Stimulated activated CD4-positive, alpha-beta T cell treated with anti-CD3 and anti-CD28 coated beads, TNF-alpha, amount 100 ng/mL, for 1 hour (primary cell): ENCODE results near the gene XIRP1.
A peak's percentile ranks its signal among the peaks of the same experiment; 100 is the strongest.

Experiments
- DNase-seq, 3 donors: peaks; one replicate each; pipeline ENCODE4 v3.0.0-alpha.2; 2020; ENCODE audit warnings: low read depth in 3 of 3, low spot score in 1 of 3

Gene XIRP1

DNA sequence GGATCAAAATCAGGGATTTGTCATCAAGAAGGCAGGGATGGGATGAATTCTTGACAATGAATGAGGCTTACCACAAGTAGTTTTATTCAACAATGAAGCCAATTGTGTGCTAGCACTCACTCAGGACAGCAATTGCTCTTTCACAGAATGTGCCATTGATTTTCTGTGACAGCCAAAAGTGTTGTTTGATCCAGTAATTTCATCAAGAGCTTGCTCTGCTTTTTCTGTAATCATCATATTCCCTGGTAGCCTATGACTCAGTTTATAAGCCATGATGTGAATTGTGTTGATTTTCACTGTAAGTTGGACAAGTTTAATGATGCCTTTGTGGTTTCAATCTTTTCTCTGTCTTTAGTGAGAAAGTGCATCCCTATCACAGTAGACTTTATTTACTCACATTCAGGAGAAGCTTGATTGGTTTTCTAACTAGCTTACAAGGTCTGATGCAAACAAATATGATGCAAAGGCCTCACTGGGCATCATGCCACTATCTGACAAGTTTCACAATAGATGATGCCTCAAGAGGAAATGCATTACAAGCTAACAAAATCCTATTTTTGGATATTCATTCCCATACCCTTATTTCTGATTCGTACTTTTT, 25.4 kb downstream of the XIRP1 start:
- no peak for DNase-seq

DNA sequence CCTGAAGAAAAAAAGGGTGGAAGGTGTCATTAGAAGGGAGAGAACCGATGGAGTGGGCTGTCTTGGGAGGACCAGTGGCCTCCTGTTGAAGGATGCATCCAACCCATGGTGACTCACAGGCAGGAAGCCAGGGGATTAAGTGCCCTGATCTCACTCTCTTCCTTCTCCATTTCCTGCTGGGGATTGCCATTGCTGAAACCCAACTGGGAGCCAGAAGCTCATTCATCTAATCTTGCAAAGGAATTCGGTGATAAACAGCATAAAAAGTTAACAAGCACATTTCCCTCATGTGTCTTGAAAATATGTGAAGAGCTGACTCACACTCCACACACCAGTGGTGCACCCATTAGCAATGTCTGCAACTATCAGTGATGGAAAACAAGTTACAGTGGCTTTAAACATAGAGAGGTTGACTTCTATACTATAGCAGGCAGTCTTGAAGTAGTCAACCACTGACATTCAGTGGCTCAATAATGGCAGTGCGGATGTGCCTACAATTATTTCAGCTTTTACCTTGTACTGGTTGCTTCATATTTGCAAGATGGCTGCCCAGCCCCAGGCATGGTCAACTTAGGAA, 26.2 kb downstream of the XIRP1 start:
- DNase-seq: no peak

DNA sequence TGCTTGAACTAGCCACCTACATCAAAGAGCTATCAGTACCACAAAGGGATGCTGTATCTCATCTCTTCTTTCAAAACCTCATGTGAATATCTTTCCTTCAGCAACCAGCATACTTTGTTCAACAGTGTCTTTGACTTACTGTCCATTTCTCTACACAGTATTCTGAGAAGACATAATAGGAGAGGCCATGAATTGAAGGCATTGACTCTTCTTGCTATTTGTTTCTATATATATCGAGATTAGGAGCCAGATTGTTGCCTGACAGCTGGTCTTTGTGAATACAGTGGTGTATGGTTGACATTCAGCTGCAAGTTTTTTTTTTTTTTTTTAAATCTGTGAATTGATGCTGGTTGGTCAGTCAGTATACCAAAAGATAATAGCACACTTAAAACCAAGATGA, 26.9 kb downstream of the XIRP1 start:
- DNase-seq: no peak

DNA sequence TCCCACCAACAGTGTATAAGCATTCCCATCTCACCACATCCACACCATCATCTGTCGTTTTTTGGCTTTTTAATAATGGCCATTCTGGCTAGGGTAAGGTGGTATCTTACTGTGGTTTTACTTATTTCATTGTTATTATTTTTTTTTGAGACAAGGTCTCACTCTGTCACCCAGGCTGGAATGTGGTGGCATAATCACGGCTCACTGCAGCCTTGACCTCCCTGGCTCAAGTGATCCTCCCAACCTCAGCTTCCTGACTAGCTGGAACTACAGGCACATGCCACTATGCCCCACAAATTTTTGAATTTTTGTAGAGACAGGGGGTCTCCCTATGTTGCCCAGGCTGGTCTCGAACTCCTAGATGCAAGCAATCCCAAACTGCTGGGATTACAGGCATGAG, 28.0 kb downstream of the XIRP1 start:
- DNase-seq: no peak

DNA sequence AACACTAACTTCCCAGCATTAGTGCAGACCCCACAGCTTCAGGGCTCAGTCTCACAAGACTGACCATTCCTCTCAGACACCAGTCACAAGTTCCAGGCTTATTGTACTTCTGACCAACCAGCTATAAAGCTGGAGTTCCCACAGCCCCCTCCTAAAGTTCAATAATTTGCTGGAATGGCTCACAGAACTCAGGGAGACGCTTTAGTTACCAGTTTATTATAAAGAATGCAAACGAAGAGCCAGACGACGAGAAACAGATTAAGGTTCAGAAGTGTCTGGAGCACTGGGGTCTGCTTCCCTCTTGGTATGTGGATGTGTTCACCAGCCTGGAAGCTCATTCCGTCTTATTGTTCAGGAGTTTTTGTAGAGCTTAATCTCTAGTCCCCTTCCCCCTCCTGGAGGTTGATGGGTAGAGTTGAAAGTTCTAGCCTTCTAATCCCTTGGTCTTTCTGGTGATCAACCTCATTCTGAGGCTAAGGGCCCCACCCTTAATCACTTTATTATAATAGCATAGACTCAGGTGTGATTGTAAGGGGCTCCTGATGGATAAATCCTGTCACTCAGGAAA, 34.2 kb downstream of the XIRP1 start:
- DNase-seq: no peak

DNA sequence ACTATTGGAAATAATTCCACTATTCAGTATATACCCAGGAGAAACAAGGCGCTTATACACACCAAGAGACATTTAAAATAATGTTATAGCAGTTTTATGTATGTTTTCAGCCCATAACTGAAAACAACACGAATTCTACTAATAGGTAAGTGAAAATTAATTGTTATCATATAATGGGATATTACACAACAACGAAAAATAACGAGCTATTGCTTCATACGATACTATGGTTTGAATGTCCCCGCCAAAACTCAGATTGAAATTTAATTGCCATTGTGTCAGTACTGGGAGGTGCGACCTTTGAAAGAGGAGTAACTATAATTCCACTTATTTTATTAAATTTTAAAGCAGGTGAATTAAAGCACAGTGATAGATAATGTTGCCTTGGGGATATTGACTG, 35.0 kb downstream of the XIRP1 start:
- no peak for DNase-seq

DNA sequence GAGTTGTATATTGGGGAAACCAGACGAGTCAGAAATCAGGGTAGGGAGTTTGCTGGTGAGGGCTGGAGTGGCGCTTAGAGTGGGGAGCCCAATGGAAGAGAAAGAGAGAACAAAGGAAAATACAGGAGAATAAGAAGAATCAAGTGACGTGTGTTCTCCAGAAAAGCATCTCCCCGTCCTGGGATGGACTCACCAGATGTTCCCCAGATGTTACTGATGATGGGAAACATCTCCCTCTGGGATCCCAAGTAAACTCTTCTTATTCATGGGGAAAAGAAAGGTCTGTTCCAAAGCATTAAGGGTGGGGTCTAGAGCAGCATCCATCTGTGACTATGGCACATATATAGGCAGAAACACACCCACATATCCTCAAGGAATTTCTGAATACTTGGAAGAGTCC, 36.0 kb downstream of the XIRP1 start:
- DNase-seq: no peak

DNA sequence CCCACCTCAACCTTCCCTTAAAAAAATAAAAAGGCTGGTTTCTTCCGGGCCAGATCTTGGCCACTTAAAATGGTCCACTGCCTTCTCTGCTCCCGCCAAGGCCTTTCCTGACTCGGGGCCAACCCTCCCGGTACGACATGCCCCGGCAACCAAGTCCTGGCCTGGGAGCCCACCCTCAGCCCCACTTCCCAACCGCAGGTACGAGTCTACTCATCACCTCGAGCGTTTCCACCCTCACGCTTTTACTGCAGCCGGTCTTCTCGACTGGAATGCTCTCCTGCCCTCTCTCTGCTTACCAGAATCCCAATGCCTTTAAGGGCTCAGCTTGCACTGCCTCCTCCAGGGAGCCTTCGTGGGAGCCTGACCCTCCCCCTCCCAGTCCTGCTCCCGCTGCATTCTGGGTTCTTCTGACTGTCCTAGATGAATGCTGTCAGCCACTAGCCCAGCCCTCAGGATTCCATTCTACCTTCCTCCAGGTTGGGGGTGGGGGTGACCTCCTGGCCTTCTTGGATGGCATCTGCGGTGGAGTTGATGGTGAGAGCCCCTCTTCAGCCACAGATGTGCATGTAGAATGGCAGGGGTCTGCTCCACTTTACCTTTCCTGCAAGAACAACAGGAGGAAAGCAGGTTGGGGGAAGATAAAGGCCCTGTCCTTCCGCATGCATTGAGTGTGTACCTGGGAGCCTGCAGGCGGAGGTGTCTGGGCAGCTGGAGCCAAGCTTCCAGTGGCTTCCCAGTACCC, 37.9 kb downstream of the XIRP1 start:
- no peak for DNase-seq

DNA sequence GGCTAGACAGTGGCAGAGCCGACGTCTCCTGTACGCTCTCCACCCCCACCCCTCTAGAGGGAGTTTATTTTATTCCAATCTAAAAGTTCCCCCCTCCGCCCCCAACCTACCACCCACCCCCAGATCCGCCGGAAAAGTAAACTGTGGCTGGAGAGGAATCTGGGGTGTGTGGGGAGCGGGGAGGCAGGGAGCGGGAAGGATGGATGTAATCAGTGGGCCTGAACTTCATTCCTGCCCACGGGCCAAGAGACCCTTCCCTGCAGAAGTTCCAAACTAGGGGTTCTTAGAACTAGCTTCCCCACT, 38.5 kb downstream of the XIRP1 start:
- no peak for DNase-seq

DNA sequence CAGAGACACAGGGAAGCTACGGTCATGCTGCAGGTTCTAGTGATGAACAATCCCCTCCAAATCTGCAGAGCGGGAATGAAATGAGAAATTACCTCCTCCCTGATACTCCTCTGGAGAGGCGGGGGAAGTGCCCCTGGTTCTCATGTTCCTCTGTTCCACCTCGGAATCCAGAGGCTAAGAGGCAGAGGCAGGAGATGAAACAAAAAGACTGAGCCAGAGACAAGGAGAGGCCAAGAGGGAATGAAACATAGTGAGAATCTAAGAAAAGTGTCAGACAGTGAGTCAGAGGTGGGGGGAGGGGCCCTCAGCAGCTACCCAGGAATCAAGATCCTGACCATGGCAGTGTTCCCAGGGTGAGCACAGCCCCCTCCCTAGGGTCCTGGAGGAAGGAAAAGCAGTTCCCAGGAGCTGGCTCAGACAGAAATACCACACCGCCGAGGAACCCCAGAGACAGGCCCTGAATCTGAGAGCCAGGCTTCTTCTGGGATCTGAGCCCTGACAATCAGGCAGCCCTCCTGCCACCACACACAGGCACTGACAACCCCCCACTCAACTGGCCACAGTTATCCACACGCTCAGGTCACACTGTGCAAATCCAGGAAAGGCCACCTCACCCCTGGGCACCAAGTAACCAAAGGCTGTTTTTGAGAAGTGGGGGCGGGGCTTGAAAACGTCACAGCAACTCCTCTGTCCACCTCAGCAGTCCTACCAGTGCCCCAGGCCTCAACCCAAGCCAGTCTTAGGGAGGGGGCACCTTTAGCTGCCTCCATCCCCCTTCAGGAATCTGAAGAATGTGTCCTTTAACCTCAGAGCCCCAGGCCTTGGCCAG, 41.4 kb downstream of the XIRP1 start:
- peak in 1 of 3 donors; percentile 63 for DNase-seq

DNA sequence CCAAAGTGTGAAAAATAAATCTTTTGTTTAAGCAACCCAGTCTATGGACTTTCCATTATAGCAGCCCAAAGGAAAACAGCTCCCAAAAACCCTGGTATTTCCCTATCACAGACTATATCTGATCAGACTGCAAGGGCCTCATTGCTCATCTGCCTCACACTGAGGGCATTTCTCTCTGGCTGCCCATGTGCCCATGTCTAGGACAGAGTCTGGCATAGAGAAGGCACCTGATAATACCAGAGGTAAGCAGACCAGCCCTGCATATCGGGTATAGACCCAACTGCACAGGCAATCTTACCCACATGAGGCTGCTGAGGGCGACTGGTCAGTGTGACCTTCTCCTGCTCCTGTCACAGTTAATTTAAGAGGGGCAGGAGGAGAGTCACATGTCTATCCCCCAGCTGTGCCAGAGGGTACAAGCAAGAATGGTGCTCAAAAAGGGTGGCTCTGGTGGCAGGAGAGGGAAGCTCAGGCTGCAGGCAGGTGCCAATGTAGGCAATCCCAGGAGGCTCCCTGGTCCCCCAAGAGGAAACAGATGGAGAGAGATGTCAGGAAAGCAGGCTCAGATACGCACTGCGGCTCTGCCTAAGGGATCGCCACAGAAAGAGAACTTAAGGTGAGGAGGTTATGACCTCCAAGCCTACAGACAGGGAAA, 42.1 kb downstream of the XIRP1 start:
- no peak for DNase-seq

DNA sequence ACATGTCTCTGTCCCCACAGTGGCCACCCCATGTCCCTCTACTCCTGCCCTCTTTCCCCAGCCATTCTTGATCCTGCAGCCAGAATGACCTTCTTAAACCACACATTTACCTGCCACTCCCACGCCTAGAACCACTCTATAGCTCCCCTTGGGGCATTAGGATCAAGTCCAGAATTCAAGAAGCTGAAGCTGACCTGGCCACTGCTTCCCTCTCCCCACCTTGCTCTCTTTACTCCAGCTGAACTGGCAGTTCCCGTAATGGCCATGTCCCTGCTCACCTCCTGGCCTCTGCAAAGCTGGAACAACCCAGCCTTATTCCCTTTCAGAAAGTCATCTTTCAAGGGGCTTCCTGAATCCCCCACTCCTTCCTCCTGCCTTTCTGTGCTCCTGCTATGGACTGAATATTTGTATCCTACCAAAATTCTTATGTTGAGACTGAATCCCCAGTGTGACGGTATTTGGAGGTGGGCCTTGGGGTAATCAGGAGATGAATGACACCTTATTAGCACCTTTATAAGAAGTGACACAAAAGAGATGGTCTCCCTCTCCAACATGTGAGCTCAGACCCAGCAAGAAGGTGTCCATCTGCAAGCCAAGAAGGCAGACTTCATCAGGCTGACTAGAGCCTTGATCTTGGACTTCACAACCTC, 42.8 kb downstream of the XIRP1 start:
- no peak for DNase-seq

DNA sequence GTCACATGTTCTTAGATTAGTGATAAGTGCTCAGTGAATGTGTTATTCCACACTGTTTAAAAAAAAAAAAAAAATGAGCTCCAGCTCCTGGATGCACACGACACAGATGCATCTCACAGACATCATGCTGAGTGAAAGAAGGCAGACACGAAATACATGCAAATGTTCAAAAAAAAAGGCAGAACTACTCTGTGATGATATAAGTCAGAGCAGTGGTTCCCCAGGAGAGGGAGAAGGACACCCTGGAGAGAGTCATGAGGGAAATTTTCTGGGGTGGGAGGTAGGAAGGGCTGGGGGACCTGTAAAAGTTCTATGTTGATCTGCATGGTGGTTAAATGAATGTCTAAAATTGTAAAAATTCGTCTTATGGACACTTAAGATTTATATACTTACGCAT, 43.3 kb downstream of the XIRP1 start:
- no peak for DNase-seq

DNA sequence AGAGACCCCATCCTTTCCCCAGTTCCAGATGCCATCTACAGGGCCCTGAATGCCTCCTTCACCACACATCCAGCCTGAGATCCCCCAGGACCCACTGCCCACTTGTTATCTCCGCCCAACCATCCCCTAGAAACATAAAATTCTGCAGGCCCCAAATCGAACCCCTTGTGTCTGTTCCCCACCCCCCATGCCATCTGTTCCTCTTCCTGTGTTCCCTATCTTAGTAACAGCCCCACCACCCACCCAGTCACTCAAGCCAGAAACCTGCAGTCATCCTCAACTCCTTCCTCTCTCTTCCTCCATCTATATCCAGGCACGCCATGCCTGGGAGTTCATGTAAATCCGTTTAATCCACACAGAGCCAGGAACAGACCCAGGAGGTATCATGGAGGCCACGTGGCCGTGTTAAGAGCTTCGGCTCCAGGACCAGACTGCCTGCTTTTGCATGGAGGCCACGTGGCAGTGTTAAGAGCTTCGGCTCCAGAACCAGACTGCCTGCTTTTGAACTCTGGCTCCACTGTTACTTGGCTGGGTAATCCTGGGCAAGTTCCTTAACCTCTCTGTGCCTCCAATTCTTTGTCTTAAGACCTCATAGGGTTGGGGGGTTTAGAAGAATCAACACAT, 43.8 kb downstream of the XIRP1 start:
- DNase-seq: no peak

DNA sequence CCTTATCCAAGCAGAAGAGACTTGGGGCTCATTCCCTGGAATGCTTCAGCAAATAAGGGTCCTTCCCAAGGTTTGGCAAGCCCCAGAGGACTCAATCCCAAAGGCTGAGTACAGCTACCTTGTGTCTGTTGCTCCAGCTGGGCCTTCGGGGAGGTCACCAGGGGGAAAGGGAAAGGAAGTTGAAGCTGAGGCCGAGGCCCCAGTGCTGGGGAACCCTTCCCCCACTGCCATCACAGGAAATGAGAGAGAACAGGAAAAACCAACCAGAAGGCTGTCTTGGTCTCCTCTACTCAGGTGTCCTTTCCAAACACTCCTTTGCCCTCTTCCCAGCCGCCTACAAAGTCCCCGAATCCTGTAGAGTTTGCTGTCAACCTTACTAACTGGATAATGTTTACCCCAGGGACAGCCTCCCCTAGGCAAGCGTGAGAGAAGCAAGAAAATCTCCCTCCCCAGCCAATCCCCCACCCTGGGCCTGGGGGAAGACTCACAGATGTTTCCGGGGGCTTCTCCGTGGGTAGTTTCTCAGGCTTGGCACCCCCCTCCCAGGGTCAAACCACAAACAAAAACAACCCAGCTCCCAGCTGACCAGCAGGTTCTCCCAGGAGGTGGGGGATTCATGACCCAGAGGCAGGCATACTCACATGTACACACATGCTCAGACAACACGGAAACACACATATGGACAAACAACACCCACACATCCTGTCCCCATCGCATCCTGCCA, 44.5 kb downstream of the XIRP1 start:
- no peak for DNase-seq

DNA sequence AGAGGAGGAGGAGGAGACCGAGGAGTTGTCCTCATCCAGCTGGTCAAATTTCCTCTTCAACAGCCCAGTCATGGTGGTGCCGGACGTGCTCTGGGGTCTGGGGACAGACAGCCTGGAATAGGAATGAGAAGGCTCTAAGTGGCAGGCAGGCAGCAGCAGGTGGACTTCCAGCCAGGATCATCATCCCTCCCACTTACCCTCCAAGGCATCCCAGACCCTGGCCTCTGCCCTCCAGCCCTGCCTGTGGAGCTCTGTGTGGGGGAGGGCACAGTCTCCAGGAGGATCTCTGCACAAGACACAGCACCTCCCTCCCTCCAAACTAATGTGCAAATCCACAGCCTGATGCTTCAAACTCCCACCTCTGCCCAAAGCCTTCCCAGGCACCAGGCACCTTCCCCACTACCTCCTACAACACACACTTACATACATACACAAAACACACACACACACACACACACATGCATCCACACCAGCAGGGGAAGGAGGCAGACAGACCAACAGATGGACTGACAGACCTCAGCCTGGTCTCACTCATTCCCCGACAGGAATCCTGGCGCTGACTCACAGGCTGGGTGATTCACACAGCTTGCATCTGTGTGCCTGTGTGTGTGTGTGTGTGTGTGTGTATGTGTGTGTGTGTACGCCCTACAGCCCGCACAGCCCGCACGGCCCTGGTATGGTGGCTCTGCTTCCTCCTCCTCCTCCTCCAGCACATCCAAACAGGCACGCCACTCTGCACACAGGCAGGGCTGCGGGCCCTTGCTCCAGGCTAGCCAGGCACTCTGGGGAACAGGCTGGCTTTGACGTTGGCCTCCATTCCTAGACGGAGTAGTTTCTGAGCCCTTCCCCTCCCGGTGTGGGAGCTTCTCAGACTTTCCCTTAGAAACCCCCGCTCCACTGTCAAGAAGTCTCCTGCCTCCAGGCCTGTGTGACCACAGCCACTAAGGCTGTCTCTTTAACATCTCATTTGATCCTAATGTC, 45.5 kb downstream of the XIRP1 start:
- DNase-seq: peak in 2 of 3 donors; percentile 35 to 60

DNA sequence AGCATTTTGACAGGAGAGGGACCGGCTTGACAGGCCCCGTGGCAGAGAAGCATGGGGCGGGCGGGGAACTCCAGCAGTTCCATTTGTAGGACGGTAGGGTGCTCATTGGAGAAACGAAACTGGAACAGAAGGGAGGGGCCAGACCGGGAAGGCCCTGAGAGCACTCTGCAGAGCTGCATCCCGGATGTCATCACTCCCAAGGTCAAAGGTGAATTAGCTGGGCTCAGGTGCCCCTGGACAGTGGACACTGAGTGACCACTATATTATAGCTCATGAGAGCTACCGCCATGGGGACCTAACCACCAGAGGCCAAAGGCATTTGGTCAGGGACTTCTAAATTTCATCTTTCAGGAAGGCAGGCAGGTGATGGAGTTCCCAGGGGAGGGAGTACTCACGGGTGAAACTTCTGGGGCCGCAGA, 46.3 kb downstream of the XIRP1 start:
- DNase-seq: no peak

DNA sequence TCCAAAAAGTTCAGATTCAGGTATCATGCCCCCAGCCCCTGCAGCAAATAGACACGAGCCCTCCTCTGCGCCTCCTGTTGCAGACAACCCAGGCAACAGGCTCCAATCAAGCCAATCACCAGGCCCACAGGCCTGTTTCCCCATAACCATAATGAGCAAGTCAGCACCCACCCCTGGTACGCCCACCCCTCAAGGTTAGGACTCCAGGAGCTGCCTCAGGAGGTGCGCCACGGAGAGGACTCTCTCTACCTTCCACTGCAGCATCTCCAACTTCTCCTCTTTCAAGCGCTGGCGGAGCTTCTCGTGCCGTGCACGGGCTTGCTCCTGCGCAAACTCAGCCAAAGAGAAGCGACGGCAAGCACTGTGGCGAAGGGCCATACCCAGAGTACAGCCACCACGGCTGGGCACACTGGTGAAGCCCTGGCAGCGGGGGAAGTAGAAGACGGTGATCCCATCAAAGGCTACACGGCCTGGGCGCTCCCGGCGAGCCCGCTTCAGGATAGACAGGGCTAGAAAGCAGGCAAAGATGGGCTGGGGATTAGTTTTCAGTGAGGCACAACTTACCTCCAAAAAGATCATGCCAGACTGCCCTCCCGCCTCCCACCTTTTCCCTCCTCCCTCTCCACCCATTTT, 47.5 kb downstream of the XIRP1 start:
- no peak for DNase-seq
